ENCODE data around the gene SRBD1. TPM values are rescaled to one million over a fixed set of nuclear protein-coding genes. Genes with fewer than 3 reads are reported as not detected.

The SRBD1 gene
- total and polyA plus RNA-seq, 4 donors, result 4.0 to 22.2 (median 10.0) TPM

DNA sequence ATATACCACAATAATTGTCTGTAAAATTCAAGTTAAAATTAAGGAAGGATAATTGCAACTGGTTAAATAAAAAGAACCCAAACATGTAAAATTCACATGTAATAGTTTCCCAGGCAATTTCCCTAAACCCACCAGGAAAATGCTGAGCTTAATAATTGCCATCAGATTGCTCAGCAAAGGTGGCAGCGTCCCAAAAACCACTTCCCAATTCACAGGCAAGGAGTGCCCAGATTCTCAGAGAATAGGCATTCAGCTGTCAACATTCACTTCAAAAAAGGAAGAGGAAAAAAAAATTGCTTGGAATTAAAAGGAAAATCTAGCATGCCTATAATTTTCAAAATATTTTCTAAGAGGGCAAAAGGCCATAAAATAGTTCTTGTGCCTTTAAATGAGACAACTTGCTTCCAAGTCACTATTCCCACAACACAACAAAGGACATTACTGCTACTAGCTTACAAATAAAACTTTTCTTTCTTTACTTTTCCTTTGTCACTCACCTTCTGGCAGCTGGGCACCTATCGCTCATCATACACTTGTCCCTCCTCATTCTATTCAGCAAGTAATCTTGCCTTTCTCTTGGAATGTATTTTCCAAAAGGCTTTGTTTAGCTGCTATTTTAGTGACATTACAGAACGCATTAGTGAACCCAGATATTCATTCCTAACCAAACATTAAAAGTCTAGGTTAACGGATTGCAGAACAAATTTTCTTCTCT, 15.2 kb downstream of the SRBD1 start:
- H3K36me3 ChIP-seq (ENCODE audit: control insufficient read depth in 4 of 4, insufficient read depth in 3 of 4, low read depth in 1 of 4, low read length in 3 of 4), result peaks cover 3 to 25% (median 18%) of the 10 kb centered on the region in 4 donors
- DNase-seq (ENCODE audit: low spot score), result no peak
- WGBS, result 91% methylated on average over 4 of the region's 4 CpGs

DNA sequence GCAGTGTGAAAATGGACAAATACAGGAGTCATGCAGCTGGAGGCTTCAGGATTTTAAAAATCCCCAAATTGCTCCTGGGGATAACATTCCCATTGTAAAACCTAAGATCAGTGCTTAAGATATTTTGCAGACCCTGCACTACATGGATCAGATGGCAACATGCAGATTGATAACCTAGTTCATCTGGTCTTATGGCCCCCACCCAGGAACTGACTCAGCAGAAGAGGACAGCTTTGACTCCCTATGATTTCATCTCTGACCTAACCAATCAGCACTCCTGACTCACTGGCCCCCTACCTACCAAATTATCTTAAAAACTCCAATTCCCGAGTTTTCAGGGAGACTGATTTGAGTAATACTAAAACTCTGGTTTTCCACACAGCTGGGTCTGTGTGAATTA, 20.0 kb downstream of the SRBD1 start:
- 90% methylated on average over 1 of the region's 1 CpG for WGBS
- Histone ChIP-seq H3K27ac (ENCODE audit: low read depth in 1 of 2, low read length in 2 of 2) (no peak overlapping the region), H3K4me3 (ENCODE audit: low read depth in 1 of 3, low read length in 3 of 3) (no peak overlapping the region), H3K27me3 (ENCODE audit: control insufficient read depth in 4 of 4, insufficient read depth in 4 of 4, low read length in 3 of 4) (no peaks in the 10 kb centered on the region), H3K4me1 (ENCODE audit: control insufficient read depth in 4 of 4, insufficient read depth in 4 of 4, low read length in 3 of 4) (no peaks in the 10 kb centered on the region), H3K36me3 (ENCODE audit: control insufficient read depth in 4 of 4, insufficient read depth in 3 of 4, low read depth in 1 of 4, low read length in 3 of 4) (peaks cover 0 to 1% (median 0%) of the 10 kb centered on the region in 4 donors), H3K9ac (ENCODE audit: low read depth in 1 of 2, low read length in 2 of 2) (no peak overlapping the region), H3K9me3 (ENCODE audit: control insufficient read depth in 4 of 4, low read length in 3 of 4) (no peaks in the 10 kb centered on the region)
- no peak for DNase-seq (ENCODE audit: low spot score)
- no peak for TF ChIP-seq TAF1 (conservative IDR thresholded peaks at IDR 0.05)
- TF ChIP-seq, protein P1, sequence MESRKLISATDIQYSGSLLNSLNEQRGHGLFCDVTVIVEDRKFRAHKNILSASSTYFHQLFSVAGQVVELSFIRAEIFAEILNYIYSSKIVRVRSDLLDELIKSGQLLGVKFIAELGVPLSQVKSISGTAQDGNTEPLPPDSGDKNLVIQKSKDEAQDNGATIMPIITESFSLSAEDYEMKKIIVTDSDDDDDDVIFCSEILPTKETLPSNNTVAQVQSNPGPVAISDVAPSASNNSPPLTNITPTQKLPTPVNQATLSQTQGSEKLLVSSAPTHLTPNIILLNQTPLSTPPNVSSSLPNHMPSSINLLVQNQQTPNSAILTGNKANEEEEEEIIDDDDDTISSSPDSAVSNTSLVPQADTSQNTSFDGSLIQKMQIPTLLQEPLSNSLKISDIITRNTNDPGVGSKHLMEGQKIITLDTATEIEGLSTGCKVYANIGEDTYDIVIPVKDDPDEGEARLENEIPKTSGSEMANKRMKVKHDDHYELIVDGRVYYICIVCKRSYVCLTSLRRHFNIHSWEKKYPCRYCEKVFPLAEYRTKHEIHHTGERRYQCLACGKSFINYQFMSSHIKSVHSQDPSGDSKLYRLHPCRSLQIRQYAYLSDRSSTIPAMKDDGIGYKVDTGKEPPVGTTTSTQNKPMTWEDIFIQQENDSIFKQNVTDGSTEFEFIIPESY (IDR thresholded peaks at IDR 0.05), result no peak
- TF ChIP-seq, protein P2, sequence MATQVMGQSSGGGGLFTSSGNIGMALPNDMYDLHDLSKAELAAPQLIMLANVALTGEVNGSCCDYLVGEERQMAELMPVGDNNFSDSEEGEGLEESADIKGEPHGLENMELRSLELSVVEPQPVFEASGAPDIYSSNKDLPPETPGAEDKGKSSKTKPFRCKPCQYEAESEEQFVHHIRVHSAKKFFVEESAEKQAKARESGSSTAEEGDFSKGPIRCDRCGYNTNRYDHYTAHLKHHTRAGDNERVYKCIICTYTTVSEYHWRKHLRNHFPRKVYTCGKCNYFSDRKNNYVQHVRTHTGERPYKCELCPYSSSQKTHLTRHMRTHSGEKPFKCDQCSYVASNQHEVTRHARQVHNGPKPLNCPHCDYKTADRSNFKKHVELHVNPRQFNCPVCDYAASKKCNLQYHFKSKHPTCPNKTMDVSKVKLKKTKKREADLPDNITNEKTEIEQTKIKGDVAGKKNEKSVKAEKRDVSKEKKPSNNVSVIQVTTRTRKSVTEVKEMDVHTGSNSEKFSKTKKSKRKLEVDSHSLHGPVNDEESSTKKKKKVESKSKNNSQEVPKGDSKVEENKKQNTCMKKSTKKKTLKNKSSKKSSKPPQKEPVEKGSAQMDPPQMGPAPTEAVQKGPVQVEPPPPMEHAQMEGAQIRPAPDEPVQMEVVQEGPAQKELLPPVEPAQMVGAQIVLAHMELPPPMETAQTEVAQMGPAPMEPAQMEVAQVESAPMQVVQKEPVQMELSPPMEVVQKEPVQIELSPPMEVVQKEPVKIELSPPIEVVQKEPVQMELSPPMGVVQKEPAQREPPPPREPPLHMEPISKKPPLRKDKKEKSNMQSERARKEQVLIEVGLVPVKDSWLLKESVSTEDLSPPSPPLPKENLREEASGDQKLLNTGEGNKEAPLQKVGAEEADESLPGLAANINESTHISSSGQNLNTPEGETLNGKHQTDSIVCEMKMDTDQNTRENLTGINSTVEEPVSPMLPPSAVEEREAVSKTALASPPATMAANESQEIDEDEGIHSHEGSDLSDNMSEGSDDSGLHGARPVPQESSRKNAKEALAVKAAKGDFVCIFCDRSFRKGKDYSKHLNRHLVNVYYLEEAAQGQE (IDR thresholded peaks at IDR 0.05), result no peak
- TF ChIP-seq HNF4G (IDR thresholded peaks at IDR 0.05), result no peak
- no peak for TF ChIP-seq RAD21 (IDR thresholded peaks at IDR 0.05)
- TF ChIP-seq NR2F2 (IDR thresholded peaks at IDR 0.05), result no peak
- TF ChIP-seq YY1 (IDR thresholded peaks at IDR 0.05), result no peak
- TF ChIP-seq FOXA1 (IDR thresholded peaks at IDR 0.05), result no peak
- no peak for TF ChIP-seq RXRA (IDR thresholded peaks at IDR 0.05)
- no peak for TF ChIP-seq EGR1 (IDR thresholded peaks at IDR 0.05; ENCODE audit: low read depth in 2 of 2)
- TF ChIP-seq, protein P3, sequence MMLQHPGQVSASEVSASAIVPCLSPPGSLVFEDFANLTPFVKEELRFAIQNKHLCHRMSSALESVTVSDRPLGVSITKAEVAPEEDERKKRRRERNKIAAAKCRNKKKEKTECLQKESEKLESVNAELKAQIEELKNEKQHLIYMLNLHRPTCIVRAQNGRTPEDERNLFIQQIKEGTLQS (IDR thresholded peaks at IDR 0.05), result no peak
- TF ChIP-seq JUND (IDR thresholded peaks at IDR 0.05), result no peak
- TF ChIP-seq, protein P4, sequence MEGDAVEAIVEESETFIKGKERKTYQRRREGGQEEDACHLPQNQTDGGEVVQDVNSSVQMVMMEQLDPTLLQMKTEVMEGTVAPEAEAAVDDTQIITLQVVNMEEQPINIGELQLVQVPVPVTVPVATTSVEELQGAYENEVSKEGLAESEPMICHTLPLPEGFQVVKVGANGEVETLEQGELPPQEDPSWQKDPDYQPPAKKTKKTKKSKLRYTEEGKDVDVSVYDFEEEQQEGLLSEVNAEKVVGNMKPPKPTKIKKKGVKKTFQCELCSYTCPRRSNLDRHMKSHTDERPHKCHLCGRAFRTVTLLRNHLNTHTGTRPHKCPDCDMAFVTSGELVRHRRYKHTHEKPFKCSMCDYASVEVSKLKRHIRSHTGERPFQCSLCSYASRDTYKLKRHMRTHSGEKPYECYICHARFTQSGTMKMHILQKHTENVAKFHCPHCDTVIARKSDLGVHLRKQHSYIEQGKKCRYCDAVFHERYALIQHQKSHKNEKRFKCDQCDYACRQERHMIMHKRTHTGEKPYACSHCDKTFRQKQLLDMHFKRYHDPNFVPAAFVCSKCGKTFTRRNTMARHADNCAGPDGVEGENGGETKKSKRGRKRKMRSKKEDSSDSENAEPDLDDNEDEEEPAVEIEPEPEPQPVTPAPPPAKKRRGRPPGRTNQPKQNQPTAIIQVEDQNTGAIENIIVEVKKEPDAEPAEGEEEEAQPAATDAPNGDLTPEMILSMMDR (IDR thresholded peaks at IDR 0.05; ENCODE audit: low read depth, low read length, missing input control), result no peak

More for the DNA sequence above, 15.2 kb downstream of the SRBD1 start:
- no peak overlapping the region for H3K27ac ChIP-seq (ENCODE audit: low read depth in 1 of 2, low read length in 2 of 2)
- no peaks in the 10 kb centered on the region for H3K9me3 ChIP-seq (ENCODE audit: control insufficient read depth in 4 of 4, low read length in 3 of 4)
- no peak overlapping the region for H3K9ac ChIP-seq (ENCODE audit: low read depth in 1 of 2, low read length in 2 of 2)
- TF ChIP-seq TAF1 (conservative IDR thresholded peaks at IDR 0.05) (no peak), JUND (IDR thresholded peaks at IDR 0.05) (no peak), NR2F2 (IDR thresholded peaks at IDR 0.05) (no peak), EGR1 (IDR thresholded peaks at IDR 0.05; ENCODE audit: low read depth in 2 of 2) (no peak), YY1 (IDR thresholded peaks at IDR 0.05) (no peak)
- TF ChIP-seq, protein P2 (IDR thresholded peaks at IDR 0.05), result no peak
- TF ChIP-seq, protein P1 (IDR thresholded peaks at IDR 0.05), result no peak
- no peaks in the 10 kb centered on the region for H3K27me3 ChIP-seq (ENCODE audit: control insufficient read depth in 4 of 4, insufficient read depth in 4 of 4, low read length in 3 of 4)
- no peak overlapping the region for H3K4me3 ChIP-seq (ENCODE audit: low read depth in 1 of 3, low read length in 3 of 3)
- H3K4me1 ChIP-seq (ENCODE audit: control insufficient read depth in 4 of 4, insufficient read depth in 4 of 4, low read length in 3 of 4), result peaks cover 0 to 1% (median 0%) of the 10 kb centered on the region in 4 donors
